Tibial artery (tissue), 4 donors: ENCODE data around the gene ERC1.

ENCODE experiments used
- DNase-seq, 2 donors: peaks; one replicate each; pipeline ENCODE4 v3.0.0-alpha.2; 2019
- H3K27ac ChIP-seq, 2 donors: fragments of 200-600 bp; sonication (generic) in 1 of 2; 1 replicate in 1 of 2; 2 replicates in 1 of 2; pipeline ENCODE4 v1.5.1; 2018 to 2019; ENCODE audit warnings: mild to moderate bottlenecking in 1 of 2
- H3K27me3 ChIP-seq, 2 donors: fragments of 200-600 bp; sonication (generic) in 1 of 2; one replicate each; pipeline versions ENCODE4 v1.5.1 to v1.6.0; 2016 to 2019
- H3K36me3 ChIP-seq, 3 donors: fragments of 200-600 bp; sonication (generic) in 2 of 3; one replicate each; pipeline ENCODE4 v1.5.1; 2016 to 2019; ENCODE audit warnings: mild to moderate bottlenecking in 2 of 3
- H3K4me1 ChIP-seq, 4 donors: fragments of 200-600 bp; sonication (generic) in 2 of 4; 1 replicate in 3 of 4; 2 replicates in 1 of 4; pipeline ENCODE4 v1.5.1; 2016 to 2019
- H3K4me3 ChIP-seq, 2 donors: fragments of 200-600 bp; sonication (generic) in 1 of 2; 1 replicate in 1 of 2; 2 replicates in 1 of 2; pipeline ENCODE4 v1.5.1; 2018 to 2019; ENCODE audit warnings: mild to moderate bottlenecking in 2 of 2
- H3K9me3 ChIP-seq, 3 donors: fragments of 200-600 bp; sonication (generic) in 1 of 3; one replicate each; pipeline ENCODE4 v1.5.1; 2016 to 2019
- intact Hi-C: fragments of 100-400 bp; cut with DNase I; formaldehyde crosslinking; loops from one replicate; pipeline ENCODE4 v1.15.0; 2023; ENCODE audit warnings: low total_unique reads
- TF ChIP-seq, protein P1 (sequence below), 2 experiments: fragments of 200-600 bp in 1 of 2; fragments of 450-650 bp in 1 of 2; IDR thresholded peaks; one replicate each; pipeline ENCODE4 v1.5.1; 2017 to 2019; ENCODE audit warnings: antibody characterized with exemption in 2 of 2, mild to moderate bottlenecking in 1 of 2, moderate library complexity in 1 of 2

Gene ERC1

DNA sequence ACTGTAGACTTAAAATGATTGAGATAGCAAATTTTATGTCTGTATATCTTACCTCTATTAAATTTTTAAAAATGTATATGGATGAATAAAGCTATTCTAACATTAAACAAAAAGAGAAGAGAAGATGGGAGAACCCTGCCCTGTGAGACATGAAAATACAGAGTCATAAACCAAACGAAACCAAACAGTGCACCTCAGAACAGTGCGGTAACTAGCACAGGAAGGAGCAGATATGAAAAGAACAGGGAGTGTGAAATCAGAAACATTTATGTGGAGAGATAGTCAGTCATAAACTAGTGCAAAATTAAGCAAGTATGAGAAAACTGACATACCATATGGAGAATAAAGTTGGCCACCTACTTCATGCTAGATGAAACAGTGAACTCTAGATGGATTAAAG lies 135.1 kb downstream of the ERC1 start:
- no peak for DNase-seq
- no peak overlapping the region for H3K4me3 ChIP-seq
- TF ChIP-seq, protein P1, sequence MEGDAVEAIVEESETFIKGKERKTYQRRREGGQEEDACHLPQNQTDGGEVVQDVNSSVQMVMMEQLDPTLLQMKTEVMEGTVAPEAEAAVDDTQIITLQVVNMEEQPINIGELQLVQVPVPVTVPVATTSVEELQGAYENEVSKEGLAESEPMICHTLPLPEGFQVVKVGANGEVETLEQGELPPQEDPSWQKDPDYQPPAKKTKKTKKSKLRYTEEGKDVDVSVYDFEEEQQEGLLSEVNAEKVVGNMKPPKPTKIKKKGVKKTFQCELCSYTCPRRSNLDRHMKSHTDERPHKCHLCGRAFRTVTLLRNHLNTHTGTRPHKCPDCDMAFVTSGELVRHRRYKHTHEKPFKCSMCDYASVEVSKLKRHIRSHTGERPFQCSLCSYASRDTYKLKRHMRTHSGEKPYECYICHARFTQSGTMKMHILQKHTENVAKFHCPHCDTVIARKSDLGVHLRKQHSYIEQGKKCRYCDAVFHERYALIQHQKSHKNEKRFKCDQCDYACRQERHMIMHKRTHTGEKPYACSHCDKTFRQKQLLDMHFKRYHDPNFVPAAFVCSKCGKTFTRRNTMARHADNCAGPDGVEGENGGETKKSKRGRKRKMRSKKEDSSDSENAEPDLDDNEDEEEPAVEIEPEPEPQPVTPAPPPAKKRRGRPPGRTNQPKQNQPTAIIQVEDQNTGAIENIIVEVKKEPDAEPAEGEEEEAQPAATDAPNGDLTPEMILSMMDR (IDR thresholded peaks at IDR 0.05): no peak
- intact Hi-C loops: no loop called here
- H3K36me3 ChIP-seq: no peaks in the 10 kb centered on the region
- H3K27ac ChIP-seq: no peak overlapping the region
- H3K4me1 ChIP-seq: no peaks in the 10 kb centered on the region
- no peaks in the 10 kb centered on the region for H3K9me3 ChIP-seq
- no peaks in the 10 kb centered on the region for H3K27me3 ChIP-seq

GRCh38 chr12:1127021-1127420 lies 136.0 kb downstream of the ERC1 start:
- no peak overlapping the region for H3K27ac ChIP-seq
- intact Hi-C loops: no loop called here
- H3K27me3 ChIP-seq: no peaks in the 10 kb centered on the region
- no peaks in the 10 kb centered on the region for H3K9me3 ChIP-seq
- no peak for DNase-seq
- no peaks in the 10 kb centered on the region for H3K36me3 ChIP-seq
- no peaks in the 10 kb centered on the region for H3K4me1 ChIP-seq
- TF ChIP-seq, protein P1 (IDR thresholded peaks at IDR 0.05): no peak
- H3K4me3 ChIP-seq: no peak overlapping the region

DNA sequence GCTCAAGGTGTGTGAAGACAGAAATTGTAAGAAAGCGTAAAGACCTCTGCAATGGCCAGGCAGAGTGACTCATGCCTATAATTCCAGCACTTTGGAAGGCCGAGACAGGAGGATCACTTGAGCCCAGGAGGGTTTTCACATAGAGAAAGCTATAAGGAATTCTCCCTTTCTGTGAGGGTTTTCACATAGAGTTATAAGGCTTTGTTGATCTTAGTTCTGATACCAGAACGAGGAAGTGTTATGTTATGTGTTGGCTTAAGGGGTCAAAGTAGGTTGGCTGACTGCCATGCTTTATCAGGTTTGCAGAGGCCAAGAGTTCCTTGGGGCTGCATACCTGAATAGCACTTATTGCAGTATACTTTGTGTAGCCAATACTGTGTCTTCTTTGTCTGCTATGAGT lies 139.1 kb downstream of the ERC1 start:
- TF ChIP-seq, protein P1 (IDR thresholded peaks at IDR 0.05): no peak
- no peak for DNase-seq
- Histone ChIP-seq H3K9me3 (no peaks in the 10 kb centered on the region), H3K27ac (no peak overlapping the region), H3K36me3 (no peaks in the 10 kb centered on the region), H3K4me3 (no peak overlapping the region), H3K27me3 (no peaks in the 10 kb centered on the region), H3K4me1 (no peaks in the 10 kb centered on the region)
- intact Hi-C loops: no loop called here

DNA sequence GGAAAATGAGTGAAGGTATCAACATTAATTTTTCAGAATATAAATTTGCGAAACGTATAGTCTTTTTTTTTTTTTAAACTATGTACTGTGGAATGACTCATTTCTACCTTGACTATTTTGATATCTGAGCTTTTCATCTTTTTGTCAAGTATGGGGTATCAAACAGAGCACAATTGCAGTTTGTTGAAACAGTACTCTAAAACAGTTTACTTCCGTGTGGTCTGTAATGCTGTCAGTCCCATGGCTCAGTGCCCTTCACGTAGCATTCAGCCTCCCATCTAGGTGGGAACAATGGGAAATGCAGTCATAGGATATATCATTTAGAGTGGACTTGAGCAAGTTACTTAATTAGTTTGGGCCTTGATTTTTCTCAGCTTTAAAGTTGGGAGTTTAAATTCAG lies 139.5 kb downstream of the ERC1 start:
- DNase-seq: no peak
- intact Hi-C loops: no loop called here

GRCh38 chr12:1131811-1132224 lies 140.8 kb downstream of the ERC1 start:
- TF ChIP-seq, protein P1 (IDR thresholded peaks at IDR 0.05): no peak
- intact Hi-C loops: no loop called here
- no peaks in the 10 kb centered on the region for H3K4me1 ChIP-seq
- H3K4me3 ChIP-seq: no peak overlapping the region
- no peak for DNase-seq
- H3K9me3 ChIP-seq: no peaks in the 10 kb centered on the region
- H3K27ac ChIP-seq: no peak overlapping the region
- no peaks in the 10 kb centered on the region for H3K27me3 ChIP-seq
- H3K36me3 ChIP-seq: no peaks in the 10 kb centered on the region

More for the DNA sequence above, 139.5 kb downstream of the ERC1 start:
- Histone ChIP-seq H3K36me3 (no peaks in the 10 kb centered on the region), H3K4me3 (no peak overlapping the region), H3K27me3 (no peaks in the 10 kb centered on the region), H3K4me1 (no peaks in the 10 kb centered on the region), H3K9me3 (no peaks in the 10 kb centered on the region), H3K27ac (no peak overlapping the region)
- TF ChIP-seq, protein P1 (IDR thresholded peaks at IDR 0.05): no peak

- TF ChIP-seq, protein P1 (IDR thresholded peaks at IDR 0.05): no peak
- no peak overlapping the region for H3K27ac ChIP-seq
- no peaks in the 10 kb centered on the region for H3K4me1 ChIP-seq
- no peaks in the 10 kb centered on the region for H3K27me3 ChIP-seq
- no peak overlapping the region for H3K4me3 ChIP-seq
- intact Hi-C loops: no loop called here
- no peaks in the 10 kb centered on the region for H3K36me3 ChIP-seq
- H3K9me3 ChIP-seq: no peaks in the 10 kb centered on the region
- no peak for DNase-seq
These were observed 141.3 kb downstream of the ERC1 start for GRCh38 chr12:1132311-1132710.
